Fibroblast of lung (primary cell): ENCODE measurements around the gene EIF1B.

ENCODE experiments used
- CTCF ChIP-seq, 2 donors: IDR thresholded peaks in 1 of 2; conservative IDR thresholded peaks in 1 of 2; 1 replicate in 1 of 2; 2 replicates in 1 of 2; pipeline ENCODE4 v1.5.1; 2011 to 2012; ENCODE audit warnings: low read length in 2 of 2, control low read depth in 1 of 2, inconsistent platforms in 1 of 2, low read depth in 1 of 2, mild to moderate bottlenecking in 1 of 2
- EZH2 ChIP-seq: IDR thresholded peaks from 2 replicates; pipeline ENCODE4 v1.5.1; 2012; ENCODE audit warnings: low read length, control low read depth, mild to moderate bottlenecking; ENCODE audit errors: missing control alignments

- no peak for TF ChIP-seq CTCF (conservative IDR thresholded peaks at IDR 0.05 in 1 of 2, IDR thresholded peaks at IDR 0.05 in 1 of 2; ENCODE audit: low read depth in 1 of 2, low read length in 2 of 2)
- TF ChIP-seq EZH2 = no peak
Measured at GRCh38 chr3:40350529-40350928, 41.0 kb downstream of the EIF1B start.
